K562 (cell line): ENCODE measurements around the gene PREX1. TPM values are rescaled to one million over a fixed set of nuclear protein-coding genes. Genes with fewer than 3 reads are reported as not detected.

Experiments
- ATAC-seq: fragments of 200-7000 bp; cut with Tn5 transposase; 3 replicates; pipeline ENCODE4 v1.9.1; 2020; ENCODE audit warnings: moderate library complexity
- BruUV-seq: library from RNA; stranded (reverse); fragments of 400-500 nt; replicated peaks from 2 replicates; lab custom pipeline; 2021; lab: Mats Ljungman, UMichigan
- CTCF ChIA-PET: fragments of 300-600 bp; formaldehyde crosslinking; extraction: SDS; loops from one replicate; lab custom pipeline; 2021; ENCODE audit warnings: low intra/inter-chr PET ratio; lab: Yijun Ruan, JAX
- POLR2A ChIA-PET: fragments of 300-600, 350-650 bp; sonication (Branson Sonifier 250); formaldehyde crosslinking; extraction: SDS; loops from one replicate; lab custom pipeline; 2021; ENCODE audit warnings: antibody characterized with exemption, inconsistent platforms; lab: Yijun Ruan, JAX
- DNase-seq, 4 experiments: peaks; one replicate each; pipeline versions ENCODE4 v3.0.0 to v3.0.0-alpha.2; 2011 to 2018; ENCODE audit warnings: low spot score in 3 of 4, mixed read lengths in 3 of 4; ENCODE audit errors: extremely low read depth in 1 of 4
- FAIRE-seq: peaks from 2 replicates; lab custom pipeline; 2011; peaks lifted over from hg19 to GRCh38; lab: Jason Lieb, UNC
- H2AFZ ChIP-seq: 2 replicates; pipeline ENCODE4 v1.6.0; 2011; ENCODE audit warnings: low read depth, low read length, control low read depth, inconsistent platforms
- H3K27ac ChIP-seq: fragments of 200-600 bp; 3 replicates; pipeline ENCODE4 v1.8.0; 2011; ENCODE audit warnings: low read depth, mild to moderate bottlenecking, control low read depth, inconsistent platforms, low read length, moderate library complexity, mixed read lengths; ENCODE audit errors: extremely low read depth
- H3K27me3 ChIP-seq, 2 experiments: fragments of 300-600 bp in 1 of 2; 2 replicates in 1 of 2; 3 replicates in 1 of 2; pipeline versions ENCODE4 v1.6.0 to v1.8.0; 2011; ENCODE audit warnings: inconsistent platforms in 2 of 2, low read length in 2 of 2, mild to moderate bottlenecking in 1 of 2, mixed read lengths in 1 of 2, moderate library complexity in 1 of 2; ENCODE audit not compliant: control insufficient read depth in 2 of 2, insufficient read depth in 2 of 2
- H3K36me3 ChIP-seq: fragments of 300-600 bp; 3 replicates; pipeline ENCODE4 v1.8.0; 2011; ENCODE audit warnings: mild to moderate bottlenecking, low read length, inconsistent platforms; ENCODE audit not compliant: control insufficient read depth, insufficient read depth
- H3K4me1 ChIP-seq, 2 experiments: fragments of 200-600 bp in 1 of 2; replicated peaks in 1 of 2; 2 replicates in 1 of 2; 3 replicates in 1 of 2; pipeline versions ENCODE4 v1.5.1 to v1.8.0; 2011; ENCODE audit warnings: inconsistent platforms in 2 of 2, low read length in 2 of 2, mild to moderate bottlenecking in 1 of 2, mixed read lengths in 1 of 2, moderate library complexity in 1 of 2; ENCODE audit not compliant: control insufficient read depth in 2 of 2, insufficient read depth in 2 of 2
- H3K4me2 ChIP-seq: 2 replicates; pipeline ENCODE4 v1.6.1; 2011; ENCODE audit warnings: low read length, control low read depth, inconsistent platforms, mixed read lengths; ENCODE audit not compliant: insufficient read depth
- H3K4me3 ChIP-seq: fragments of 200-600 bp; sonication (generic), shearing (Covaris generic); 2 replicates; pipeline ENCODE4 v1.5.1; 2016; ENCODE audit warnings: control low read depth, inconsistent platforms
- H3K79me2 ChIP-seq: fragments of 200-600 bp; 3 replicates; pipeline ENCODE4 v1.8.0; 2011; ENCODE audit warnings: low read length, inconsistent platforms; ENCODE audit not compliant: control insufficient read depth, insufficient read depth
- H3K9ac ChIP-seq, 2 experiments: 2 replicates each; pipeline versions ENCODE4 v1.6.0 to v1.6.1; 2011; ENCODE audit warnings: low read depth in 2 of 2, low read length in 2 of 2, control low read depth in 1 of 2, inconsistent platforms in 1 of 2, mild to moderate bottlenecking in 1 of 2, mixed read lengths in 1 of 2; ENCODE audit not compliant: insufficient read depth in 1 of 2
- H3K9me1 ChIP-seq: one replicate; pipeline ENCODE4 v1.6.0; 2011; ENCODE audit warnings: inconsistent platforms, mild to moderate bottlenecking, low read length, moderate library complexity; ENCODE audit not compliant: control insufficient read depth, insufficient read depth
- H3K9me3 ChIP-seq: replicated peaks from 2 replicates; pipeline ENCODE4 v1.5.1; 2011; ENCODE audit warnings: low read depth, low read length, inconsistent platforms; ENCODE audit not compliant: control insufficient read depth, insufficient read depth
- H4K20me1 ChIP-seq: replicated peaks from 2 replicates; pipeline ENCODE4 v1.6.1; 2011; ENCODE audit warnings: low read length, inconsistent platforms, mixed read lengths; ENCODE audit not compliant: control insufficient read depth, insufficient read depth
- HDAC8 ChIP-seq: fragments of 450-650 bp; IDR thresholded peaks from 2 replicates; pipeline ENCODE4 v1.6.1; 2016; ENCODE audit warnings: mild to moderate bottlenecking, missing genetic modification characterization, moderate library complexity, missing compliant biosample characterization
- MLX ChIP-seq, 2 experiments: fragments of 450-650 bp in 1 of 2; sonication (generic) in 1 of 2; formaldehyde crosslinking; conservative IDR thresholded peaks; 2 replicates each; pipeline versions ENCODE4 v1.4.0 to v1.8.1; 2020 to 2022; ENCODE audit warnings: mild to moderate bottlenecking in 1 of 2, missing genetic modification reagents in 1 of 2
- RAD51 ChIP-seq: fragments of 450-650 bp; IDR thresholded peaks from 2 replicates; pipeline ENCODE4 v1.7.1; 2016; ENCODE audit warnings: low read depth, mild to moderate bottlenecking, borderline replicate concordance
- WGBS: fragments of 100-300 bp; shearing (Covaris generic); methylation state at CpG from one replicate; pipeline ENCODE4 v1.1.6; 2016; ENCODE audit warnings: low coverage, mixed read lengths; ENCODE audit not compliant: insufficient coverage; ENCODE audit errors: missing lambda C conversion rate; 5-methylcytosine and 5-hydroxymethylcytosine counted together
- in situ Hi-C: fragments of 300-500 bp; cut with MboI; formaldehyde crosslinking; loops from 4 replicates; pipeline ENCODE4 v1.15.0; 2018; ENCODE audit warnings: inconsistent platforms, mixed read lengths
- intact Hi-C: fragments of 100-400 bp; cut with micrococcal nuclease; formaldehyde crosslinking; loops from 2 replicates; pipeline ENCODE4 v1.14.2; 2022
- polyA plus RNA-seq, 8 experiments: library from polyadenylated mRNA; depleted of rRNA in 4 of 8; stranded (reverse) in 5 of 8; unstranded in 3 of 8; fragments of >200 nt; fragmentation: Nextera tagmentation in 2 of 8; fragmentation: Illumina TruSeq in 1 of 8; extraction: Ambion mirVana in 2 of 8; extraction: Trizol in 1 of 8; gene quantifications; 2 replicates each; pipeline versions ENCODE4 v1.2.1 to v1.2.3, GENCODE V29; 2011 to 2014; ENCODE audit warnings: inconsistent platforms in 1 of 8, missing spikeins in 1 of 8
- total RNA-seq, 7 experiments: library from RNA; depleted of rRNA in 6 of 7; stranded (reverse); fragments of >200 nt in 6 of 7; fragmentation: Illumina TruSeq in 2 of 7; extraction: Trizol in 2 of 7; gene quantifications; 2 replicates each; pipeline versions ENCODE4 v1.2.1 to v1.2.3, GENCODE V29; 2011 to 2021; ENCODE audit warnings: low replicate concordance in 1 of 7

Gene PREX1
- total and polyA plus RNA-seq, 9 of the 15 experiments (the other 6 are each of a cell fraction or from before 2014, with no cell fraction given), result 0.37 to 10.4 (median 4.8) TPM

DNA sequence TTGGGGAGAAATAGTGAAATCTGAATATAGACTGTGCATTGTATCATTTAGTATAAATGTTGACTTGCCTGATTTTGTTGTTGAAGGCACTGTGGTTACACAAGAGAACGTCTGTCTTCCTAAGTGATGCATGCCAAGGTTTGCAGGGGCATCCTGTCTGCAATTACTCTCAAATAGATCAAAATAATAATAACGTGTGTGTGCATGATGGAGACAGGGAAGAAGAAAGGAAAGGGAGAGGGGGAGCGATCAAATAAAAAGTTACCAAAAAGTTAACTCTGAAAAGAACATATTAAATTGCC, 14.4 kb downstream of the PREX1 start:
- Histone ChIP-seq H3K27ac (no peak overlapping the region), H2AFZ (no peak overlapping the region), H4K20me1 (0 out of 2 replicates have a peak, but pooled peaks cover 6% of the 10 kb centered on the region), H3K9me3 (no peaks in the 10 kb centered on the region), H3K4me2 (no peak overlapping the region), H3K4me3 (no peak overlapping the region), H3K9ac (no peak overlapping the region), H3K27me3 (peaks cover 3 to 17% of the 10 kb centered on the region in 2 experiments; a peak in 3 of 5 replicates), H3K79me2 (no peaks in the 10 kb centered on the region), H3K4me1 (0 out of 5 replicates have a peak, but pooled peaks cover 0 to under 1% of the 10 kb centered on the region in 2 experiments), H3K9me1 (no peaks in the 10 kb centered on the region), H3K36me3 (no peaks in the 10 kb centered on the region)
- BruUV-seq, result no TSS peak
- TF ChIP-seq MLX (CRISPR knock-in tag; conservative IDR thresholded peaks at IDR 0.05) (no peak), HDAC8 (tag) (no peak), RAD51 (no peak)
- no peak for FAIRE-seq
- 16% methylated on average over 3 of the region's 3 CpGs for WGBS
- ATAC-seq, result no peak
- no peak for DNase-seq
- CTCF ChIA-PET, result no interaction called here
- intact Hi-C loops, result no loop called here
- in situ Hi-C loops, result no loop called here
- POLR2A ChIA-PET, result interaction anchor here (1.6 kb wide), 1 partner anchor 10 kb away, joined by 3 read pairs; no protein-coding TSS in a partner anchor
